Pulmonary artery endothelial cell (primary cell): ENCODE measurements around the gene CNOT6. TPM values are rescaled to one million over a fixed set of nuclear protein-coding genes. Genes with fewer than 3 reads are reported as not detected.
"Not testable (repeated sequence)": the region's sequence is repeated elsewhere in the genome, so short reads cannot be mapped to it uniquely, and the experiment has no call there.

Source experiments
- DNase-seq: peaks from one replicate; pipeline ENCODE4 v3.0.0-alpha.2; 2011; ENCODE audit warnings: low read depth, low spot score
- total RNA-seq: library from RNA; depleted of rRNA; stranded (reverse); fragments of >200 nt; gene quantifications from 2 replicates; pipeline ENCODE4 v1.2.3, GENCODE V29; 2014

CNOT6 gene
- total RNA-seq, 1 donor from 2014 or later = 19.3 TPM

GRCh38 chr5:180470966-180471582 lies 23.1 kb upstream of the CNOT6 start:
- no peak for DNase-seq

- no peak for DNase-seq
Measured at GRCh38 chr5:180471866-180472265, 22.3 kb upstream of the CNOT6 start.

GRCh38 chr5:180472269-180472668 lies 21.9 kb upstream of the CNOT6 start:
- no peak for DNase-seq

- DNase-seq = not testable (repeated sequence)
Measured at GRCh38 chr5:180473386-180473785, 20.8 kb upstream of the CNOT6 start.

- DNase-seq = no peak
Measured at GRCh38 chr5:180474569-180474968, 19.6 kb upstream of the CNOT6 start.

- DNase-seq = not testable (repeated sequence)
Measured at GRCh38 chr5:180475969-180476524, 18.1 kb upstream of the CNOT6 start.

- DNase-seq = no peak
Measured at GRCh38 chr5:180484813-180485212, 9.4 kb upstream of the CNOT6 start.

- no peak for DNase-seq
Measured at GRCh38 chr5:180486636-180487149, 7.5 kb upstream of the CNOT6 start.

GRCh38 chr5:180487556-180487955 lies 6.6 kb upstream of the CNOT6 start:
- no peak for DNase-seq

- DNase-seq = no peak
Measured at GRCh38 chr5:180491496-180491895, 2.7 kb upstream of the CNOT6 start.

GRCh38 chr5:180492226-180492903 lies 1.8 kb upstream of the CNOT6 start:
- DNase-seq = no peak

- no peak for DNase-seq
Measured at GRCh38 chr5:180494510-180495181, 467 bp downstream of the CNOT6 start.

- DNase-seq = no peak
Measured at GRCh38 chr5:180495292-180495691, 1.1 kb downstream of the CNOT6 start.

- no peak for DNase-seq
Measured at GRCh38 chr5:180495991-180496741, 2.0 kb downstream of the CNOT6 start.

- not testable (repeated sequence) for DNase-seq
Measured at GRCh38 chr5:180496806-180497205, 2.6 kb downstream of the CNOT6 start.

- DNase-seq = not testable (repeated sequence)
Measured at GRCh38 chr5:180497865-180498264, 3.7 kb downstream of the CNOT6 start.

GRCh38 chr5:180498378-180498777 lies 4.2 kb downstream of the CNOT6 start:
- DNase-seq = no peak

- no peak for DNase-seq
Measured at GRCh38 chr5:180499684-180500083, 5.5 kb downstream of the CNOT6 start.

GRCh38 chr5:180500300-180500699 lies 6.1 kb downstream of the CNOT6 start:
- DNase-seq = not testable (repeated sequence)

GRCh38 chr5:180507661-180508060 lies 13.5 kb downstream of the CNOT6 start:
- DNase-seq = no peak

- DNase-seq = no peak
Measured at GRCh38 chr5:180515294-180515693, 21.1 kb downstream of the CNOT6 start.
